ENCODE data around the gene PLEKHG4. TPM values are rescaled to one million over a fixed set of nuclear protein-coding genes. Genes with fewer than 3 reads are reported as not detected.

PLEKHG4 gene
- total and polyA plus RNA-seq, 10 of the 15 experiments (the other 5 are each of a cell fraction or from before 2014, with no cell fraction given), result 0.14 to 2.6 (median 0.99) TPM

- TF ChIP-seq SPI1 (IDR thresholded peaks at IDR 0.05; ENCODE audit: borderline replicate concordance, insufficient read depth, low read depth, low read length), result no peak
- TF ChIP-seq GATAD2B (conservative IDR thresholded peaks at IDR 0.05; ENCODE audit: low read depth), result no peak
- TF ChIP-seq MTA3 (IDR thresholded peaks at IDR 0.05; ENCODE audit: borderline replicate concordance, low read length), result no peak
- TF ChIP-seq JUND (IDR thresholded peaks at IDR 0.05; ENCODE audit: low read depth, low read length), result no peak
These were observed 38.1 kb upstream of the PLEKHG4 start (continued) for GRCh38 chr16:67241008-67241900.

GRCh38 chr16:67242138-67242730 lies 37.1 kb upstream of the PLEKHG4 start:
- WGBS (ENCODE audit: insufficient coverage, insufficient replicate concordance, low lambda C conversion rate, missing lambda C conversion rate), result 98% methylated on average over 4 of the region's 4 CpGs
- POLR2A ChIA-PET, result interaction anchor here (8.0 kb wide), 1 partner anchor 16 kb away, joined by 100 read pairs; the partner anchor contains the start of gene TMEM208
- SMC1A ChIA-PET (ENCODE audit: uncharacterized antibody, unreplicated experiment), result no interaction called here
- Histone ChIP-seq H3K9ac (ENCODE audit: control insufficient read depth, insufficient read depth, low read length) (no peak overlapping the region), H3K27me3 (replicated peaks in 1 of 2; ENCODE audit: control insufficient read depth in 2 of 2, insufficient read depth in 2 of 2, low read length in 1 of 2) (no peaks in the 10 kb centered on the region), H3K4me2 (ENCODE audit: control insufficient read depth, insufficient read depth) (no peak overlapping the region), H3K4me3 (no peak overlapping the region), H3K79me2 (ENCODE audit: control insufficient read depth, insufficient read depth, low read length) (peaks cover 39% of the 10 kb centered on the region), H3K36me3 (ENCODE audit: control insufficient read depth in 2 of 2, insufficient read depth in 2 of 2, low read length in 1 of 2) (peaks cover 9 to 12% of the 10 kb centered on the region in 2 experiments; a peak in 3 of 4 replicates), H3K9me3 (replicated peaks; ENCODE audit: control insufficient read depth, insufficient read depth, low read length) (no peaks in the 10 kb centered on the region), H3K27ac (ENCODE audit: control insufficient read depth, insufficient read depth) (no peak overlapping the region), H2AFZ (ENCODE audit: control insufficient read depth, low read depth, low read length) (no peak overlapping the region), H4K20me1 (ENCODE audit: control insufficient read depth, insufficient read depth) (no peaks in the 10 kb centered on the region), H3K4me1 (ENCODE audit: control insufficient read depth, insufficient read depth, low read length) (peaks cover 31% of the 10 kb centered on the region)
- CTCF ChIA-PET, result interaction anchor here (1.0 to 3.5 kb wide), 3 partner anchors 15 to 186 kb away, joined by 3 to 25 read pairs (median 5); partner anchors contain the start of gene TMEM208
- RAD21 ChIA-PET (ENCODE audit: unreplicated experiment), result interaction anchor here (4.6 kb wide), 1 partner anchor 15 kb away, joined by 35 read pairs; the partner anchor contains the start of gene TMEM208
- DNase-seq (ENCODE audit: low read depth, low spot score), result no peak
- FAIRE-seq, result no peak
- BruUV-seq (replicated peaks), result no TSS peak
- intact Hi-C loops (cut with micrococcal nuclease; ENCODE audit: unreplicated experiment), result no loop called here
- ATAC-seq, result no peak
- in situ Hi-C loops (cut with MboI), result no loop called here
- TF ChIP-seq HDAC6 (IDR thresholded peaks at IDR 0.05; ENCODE audit: unreplicated experiment), result no peak
- no peak for TF ChIP-seq TCF12 (IDR thresholded peaks at IDR 0.05; ENCODE audit: low read depth, low read length)
- TF ChIP-seq ETV6 (conservative IDR thresholded peaks at IDR 0.05 in 1 of 2, IDR thresholded peaks at IDR 0.05 in 1 of 2; ENCODE audit: borderline replicate concordance in 1 of 2, low read depth in 1 of 2), result no peak
- TF ChIP-seq, protein P1, sequence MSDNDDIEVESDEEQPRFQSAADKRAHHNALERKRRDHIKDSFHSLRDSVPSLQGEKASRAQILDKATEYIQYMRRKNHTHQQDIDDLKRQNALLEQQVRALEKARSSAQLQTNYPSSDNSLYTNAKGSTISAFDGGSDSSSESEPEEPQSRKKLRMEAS (IDR thresholded peaks at IDR 0.05; ENCODE audit: low read depth, low read length), result no peak
- no peak for TF ChIP-seq CBX5 (IDR thresholded peaks at IDR 0.05; ENCODE audit: low read depth)
- TF ChIP-seq ZNF207 (IDR thresholded peaks at IDR 0.05; ENCODE audit: borderline replicate concordance), result no peak
- no peak for TF ChIP-seq NBN (IDR thresholded peaks at IDR 0.05)
- no peak for TF ChIP-seq FOXM1 (IDR thresholded peaks at IDR 0.05; ENCODE audit: low read depth, low read length)
- TF ChIP-seq SMAD5 (IDR thresholded peaks at IDR 0.05; ENCODE audit: low read depth), result no peak
- TF ChIP-seq CHD1 (IDR thresholded peaks at IDR 0.05; ENCODE audit: low read depth, low read length), result no peak
- no peak for TF ChIP-seq GABPA (IDR thresholded peaks at IDR 0.05; ENCODE audit: low read depth)
- no peak for TF ChIP-seq ATF2 (IDR thresholded peaks at IDR 0.05; ENCODE audit: low read length)
- TF ChIP-seq IKZF2 (IDR thresholded peaks at IDR 0.05), result no peak
- no peak for TF ChIP-seq RBBP5 (conservative IDR thresholded peaks at IDR 0.05)
- no peak for TF ChIP-seq BRCA1 (IDR thresholded peaks at IDR 0.05; ENCODE audit: low read depth, low read length)
